GM21723 (cell line): ENCODE measurements around the gene DHRS7B.

Experiments used
- ATAC-seq: cut with Tn5 transposase; IDR thresholded peaks from one replicate; pipeline ENCODE4 v1.9.1; 2021; ENCODE audit warnings: mild to moderate bottlenecking, moderate library complexity; ENCODE audit not compliant: unreplicated experiment

DHRS7B gene

GRCh38 chr17:21149621-21150020, 22.9 kb downstream of the DHRS7B start:
- no peak for ATAC-seq

GRCh38 chr17:21152731-21153130, 26.0 kb downstream of the DHRS7B start:
- ATAC-seq = no peak

- ATAC-seq = no peak
These were observed 31.0 kb downstream of the DHRS7B start for GRCh38 chr17:21157586-21158370.

- ATAC-seq = no peak
These were observed 33.6 kb downstream of the DHRS7B start for GRCh38 chr17:21160401-21160800.

GRCh38 chr17:21161498-21162393, 35.0 kb downstream of the DHRS7B start:
- ATAC-seq = no peak

- ATAC-seq = no peak
These were observed 35.6 kb downstream of the DHRS7B start for GRCh38 chr17:21162394-21162775.

- no peak for ATAC-seq
These were observed 36.3 kb downstream of the DHRS7B start for GRCh38 chr17:21163101-21163500.

- no peak for ATAC-seq
These were observed 37.5 kb downstream of the DHRS7B start for GRCh38 chr17:21164216-21164615.

GRCh38 chr17:21164620-21165019, 37.9 kb downstream of the DHRS7B start:
- ATAC-seq = no peak

GRCh38 chr17:21165922-21166594, 39.3 kb downstream of the DHRS7B start:
- ATAC-seq = no peak

- ATAC-seq = no peak
These were observed 39.9 kb downstream of the DHRS7B start for GRCh38 chr17:21166595-21167210.

GRCh38 chr17:21167303-21167702, 40.5 kb downstream of the DHRS7B start:
- ATAC-seq = no peak

GRCh38 chr17:21168555-21168865, 41.7 kb downstream of the DHRS7B start:
- ATAC-seq = no peak

GRCh38 chr17:21169496-21169895, 42.7 kb downstream of the DHRS7B start:
- ATAC-seq = no peak

GRCh38 chr17:21170809-21171208, 44.0 kb downstream of the DHRS7B start:
- ATAC-seq = no peak

- ATAC-seq = peak; percentile 70
These were observed 44.7 kb downstream of the DHRS7B start for GRCh38 chr17:21171309-21171922.

GRCh38 chr17:21171970-21172510, 45.3 kb downstream of the DHRS7B start:
- ATAC-seq = no peak

GRCh38 chr17:21172846-21173245, 46.1 kb downstream of the DHRS7B start:
- no peak for ATAC-seq

- no peak for ATAC-seq
These were observed 46.8 kb downstream of the DHRS7B start for GRCh38 chr17:21173543-21173942.

- ATAC-seq = no peak
These were observed 47.4 kb downstream of the DHRS7B start for GRCh38 chr17:21174186-21174585.
